Astrocyte (in vitro differentiated cells and primary cell): ENCODE measurements around the gene NOSTRIN. TPM values are rescaled to one million over a fixed set of nuclear protein-coding genes. Genes with fewer than 3 reads are reported as not detected.

Source experiments
- DNase-seq: peaks from one replicate; pipeline ENCODE4 v3.0.0-alpha.2; 2010; ENCODE audit warnings: low read depth
- FAIRE-seq: peaks from 2 replicates; lab custom pipeline; 2011; peaks lifted over from hg19 to GRCh38; lab: Jason Lieb, UNC
- H2AFZ ChIP-seq: 2 replicates; pipeline ENCODE4 v1.6.0; 2012; ENCODE audit warnings: low read depth, low read length, inconsistent platforms
- H3K27ac ChIP-seq: 2 replicates; pipeline ENCODE4 v1.5.1; 2011; ENCODE audit warnings: low read depth, low read length, inconsistent platforms
- H3K27me3 ChIP-seq: 2 replicates; pipeline ENCODE4 v1.6.0; 2011; ENCODE audit warnings: low read length, inconsistent platforms; ENCODE audit not compliant: insufficient read depth
- H3K36me3 ChIP-seq: 2 replicates; pipeline ENCODE4 v1.5.1; 2011; ENCODE audit warnings: low read length, inconsistent platforms; ENCODE audit not compliant: insufficient read depth
- H3K4me1 ChIP-seq: 2 replicates; pipeline ENCODE4 v1.5.1; 2011; ENCODE audit warnings: low read length, inconsistent platforms; ENCODE audit not compliant: insufficient read depth
- H3K4me2 ChIP-seq: 2 replicates; pipeline ENCODE4 v1.6.0; 2012; ENCODE audit warnings: low read length, inconsistent platforms
- H3K4me3 ChIP-seq: 2 replicates; pipeline ENCODE4 v1.5.1; 2011; ENCODE audit warnings: low read depth, mild to moderate bottlenecking, low read length, inconsistent platforms; ENCODE audit not compliant: insufficient read depth
- H3K79me2 ChIP-seq: 2 replicates; pipeline ENCODE4 v1.6.0; 2012; ENCODE audit warnings: mild to moderate bottlenecking, low read length, inconsistent platforms; ENCODE audit not compliant: insufficient read depth
- H3K9ac ChIP-seq: 2 replicates; pipeline ENCODE4 v1.6.0; 2012; ENCODE audit warnings: mild to moderate bottlenecking, low read length, inconsistent platforms
- H3K9me3 ChIP-seq: 2 replicates; pipeline ENCODE4 v1.5.1; 2012; ENCODE audit warnings: low read depth, mild to moderate bottlenecking, low read length, inconsistent platforms; ENCODE audit not compliant: insufficient read depth
- H4K20me1 ChIP-seq: 2 replicates; pipeline ENCODE4 v1.6.0; 2012; ENCODE audit warnings: low read length, inconsistent platforms; ENCODE audit not compliant: insufficient read depth
- H3K27ac Mint-ChIP-seq: one replicate; pipeline ENCODE4 v1.8.0; 2021; ENCODE audit warnings: mild to moderate bottlenecking, mixed read lengths; ENCODE audit not compliant: unreplicated experiment
- H3K27me3 Mint-ChIP-seq: one replicate; pipeline ENCODE4 v1.8.0; 2021; ENCODE audit warnings: low read depth, mixed read lengths; ENCODE audit not compliant: unreplicated experiment
- H3K36me3 Mint-ChIP-seq: one replicate; pipeline ENCODE4 v1.8.0; 2021; ENCODE audit warnings: low read depth, mixed read lengths; ENCODE audit not compliant: unreplicated experiment
- H3K4me1 Mint-ChIP-seq: one replicate; pipeline ENCODE4 v1.8.0; 2021; ENCODE audit warnings: low read depth, mixed read lengths; ENCODE audit not compliant: unreplicated experiment
- H3K4me3 Mint-ChIP-seq: one replicate; pipeline ENCODE4 v1.8.0; 2021; ENCODE audit warnings: mild to moderate bottlenecking, moderate library complexity, mixed read lengths; ENCODE audit not compliant: unreplicated experiment
- H3K9me3 Mint-ChIP-seq: one replicate; pipeline ENCODE4 v1.8.0; 2021; ENCODE audit warnings: mild to moderate bottlenecking, mixed read lengths; ENCODE audit not compliant: unreplicated experiment
- EZH2 ChIP-seq: IDR thresholded peaks from 2 replicates; pipeline ENCODE4 v1.6.1; 2012; ENCODE audit warnings: mild to moderate bottlenecking, low read length, inconsistent platforms; ENCODE audit not compliant: insufficient read depth
- total RNA-seq: library from RNA; stranded (reverse); gene quantifications from 2 replicates; pipeline ENCODE4 v1.2.1, GENCODE V29; 2021
- TF ChIP-seq, protein P1 (sequence below): IDR thresholded peaks from 2 replicates; pipeline ENCODE4 v1.5.1; 2011; ENCODE audit warnings: low read depth, mild to moderate bottlenecking, inconsistent platforms, low read length, moderate library complexity; ENCODE audit not compliant: insufficient read depth

Gene NOSTRIN
- total RNA-seq, 1 donor from 2014 or later: not detected

DNA sequence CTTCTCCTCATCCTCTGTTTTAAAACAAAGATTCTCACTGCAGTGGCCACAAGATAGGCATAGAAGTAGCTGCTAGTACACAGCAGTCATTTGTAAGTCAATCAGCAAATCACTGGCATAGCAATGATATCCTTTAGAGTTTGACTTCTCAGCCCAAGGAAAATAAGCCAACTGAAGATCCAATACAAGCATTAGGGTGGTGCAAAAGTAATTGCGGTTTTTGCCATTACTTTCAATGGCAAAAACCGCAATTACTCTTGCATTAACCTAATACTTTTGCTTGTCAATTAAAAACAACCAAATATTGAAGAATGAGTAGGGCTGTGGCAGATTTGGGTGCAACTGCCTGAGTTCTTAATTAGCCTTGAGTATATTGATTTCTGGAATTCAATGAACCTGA lies 101.5 kb downstream of the NOSTRIN start:
- Histone ChIP-seq H3K36me3 (no peaks in the 10 kb centered on the region), H3K4me3 (no peak overlapping the region), H3K27ac (no peak overlapping the region), H3K9ac (no peak overlapping the region), H4K20me1 (no peaks in the 10 kb centered on the region), H3K9me3 (no peaks in the 10 kb centered on the region), H3K4me2 (no peak overlapping the region), H2AFZ (no peak overlapping the region), H3K4me1 (no peaks in the 10 kb centered on the region), H3K27me3 (no peaks in the 10 kb centered on the region), H3K79me2 (no peaks in the 10 kb centered on the region)
- Mint-ChIP-seq H3K4me1 (no peaks in the 10 kb centered on the region), H3K4me3 (no peak overlapping the region), H3K27ac (no peak overlapping the region), H3K9me3 (no peaks in the 10 kb centered on the region), H3K27me3 (no peaks in the 10 kb centered on the region), H3K36me3 (no peaks in the 10 kb centered on the region)
- no peak for TF ChIP-seq EZH2
- TF ChIP-seq, protein P1, sequence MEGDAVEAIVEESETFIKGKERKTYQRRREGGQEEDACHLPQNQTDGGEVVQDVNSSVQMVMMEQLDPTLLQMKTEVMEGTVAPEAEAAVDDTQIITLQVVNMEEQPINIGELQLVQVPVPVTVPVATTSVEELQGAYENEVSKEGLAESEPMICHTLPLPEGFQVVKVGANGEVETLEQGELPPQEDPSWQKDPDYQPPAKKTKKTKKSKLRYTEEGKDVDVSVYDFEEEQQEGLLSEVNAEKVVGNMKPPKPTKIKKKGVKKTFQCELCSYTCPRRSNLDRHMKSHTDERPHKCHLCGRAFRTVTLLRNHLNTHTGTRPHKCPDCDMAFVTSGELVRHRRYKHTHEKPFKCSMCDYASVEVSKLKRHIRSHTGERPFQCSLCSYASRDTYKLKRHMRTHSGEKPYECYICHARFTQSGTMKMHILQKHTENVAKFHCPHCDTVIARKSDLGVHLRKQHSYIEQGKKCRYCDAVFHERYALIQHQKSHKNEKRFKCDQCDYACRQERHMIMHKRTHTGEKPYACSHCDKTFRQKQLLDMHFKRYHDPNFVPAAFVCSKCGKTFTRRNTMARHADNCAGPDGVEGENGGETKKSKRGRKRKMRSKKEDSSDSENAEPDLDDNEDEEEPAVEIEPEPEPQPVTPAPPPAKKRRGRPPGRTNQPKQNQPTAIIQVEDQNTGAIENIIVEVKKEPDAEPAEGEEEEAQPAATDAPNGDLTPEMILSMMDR: no peak
- no peak for FAIRE-seq
- DNase-seq: no peak

DNA sequence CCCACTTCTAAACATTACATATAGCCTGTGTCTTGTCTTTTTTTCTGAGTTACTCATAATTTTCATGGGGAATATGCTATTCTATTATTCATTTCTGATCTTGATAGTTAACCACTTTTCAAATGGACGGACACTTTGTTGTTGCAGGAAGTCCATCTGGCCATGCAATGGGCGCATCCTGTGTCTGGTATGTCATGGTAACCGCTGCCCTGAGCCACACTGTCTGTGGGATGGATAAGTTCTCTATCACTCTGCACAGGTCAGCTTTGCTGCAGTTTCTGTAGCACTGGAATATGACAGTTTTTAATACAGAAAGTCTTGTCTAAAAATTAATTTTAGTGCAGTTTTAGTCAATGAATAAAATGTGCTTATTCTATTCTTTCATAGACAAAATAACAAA lies 101.9 kb downstream of the NOSTRIN start:
- TF ChIP-seq, protein P1: no peak
- no peak for TF ChIP-seq EZH2

DNA sequence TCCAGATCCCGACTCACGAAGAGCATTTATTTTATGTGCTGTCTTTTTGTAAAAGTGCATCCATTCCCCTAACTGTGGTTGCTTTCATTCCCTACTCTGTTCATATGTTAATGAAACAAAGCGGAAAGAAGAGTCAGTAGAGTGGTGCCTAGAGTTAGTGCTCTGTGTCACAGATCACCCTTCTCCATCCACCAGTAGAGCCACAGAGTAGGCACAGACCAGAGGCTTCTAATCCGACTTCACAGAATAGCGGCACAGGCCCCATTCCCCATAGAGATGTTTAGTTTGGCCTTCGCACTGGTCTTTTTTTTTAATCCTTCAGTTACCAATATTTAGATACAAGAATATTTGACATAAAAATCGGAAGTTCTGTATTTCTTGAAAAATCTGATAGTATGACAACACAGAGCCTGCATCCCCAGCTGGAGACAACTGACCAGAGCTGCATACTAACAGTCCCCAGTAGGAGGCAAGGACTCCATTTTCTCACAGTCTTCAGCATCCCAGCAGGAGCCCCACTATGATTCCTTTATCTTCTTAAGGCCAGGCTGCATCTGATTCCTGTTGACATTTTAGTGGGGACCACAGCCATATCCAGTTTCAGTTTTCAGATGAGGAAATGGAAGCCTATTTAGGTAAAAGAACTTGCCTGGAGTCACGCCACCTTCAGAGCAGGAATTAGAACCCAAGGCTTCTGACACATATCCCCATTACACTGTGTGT lies 105.7 kb downstream of the NOSTRIN start:
- Histone ChIP-seq H2AFZ (no peak overlapping the region), H3K4me2 (no peak overlapping the region), H3K27ac (no peak overlapping the region), H3K27me3 (peaks cover 3% of the 10 kb centered on the region), H3K9ac (no peak overlapping the region), H3K9me3 (no peaks in the 10 kb centered on the region), H3K79me2 (no peaks in the 10 kb centered on the region), H3K4me1 (no peaks in the 10 kb centered on the region), H3K4me3 (no peak overlapping the region), H4K20me1 (no peaks in the 10 kb centered on the region), H3K36me3 (no peaks in the 10 kb centered on the region)
- Mint-ChIP-seq H3K9me3 (no peaks in the 10 kb centered on the region), H3K4me3 (no peak overlapping the region), H3K36me3 (no peaks in the 10 kb centered on the region), H3K4me1 (no peaks in the 10 kb centered on the region), H3K27ac (no peak overlapping the region), H3K27me3 (peaks cover 11% of the 10 kb centered on the region)
- TF ChIP-seq, protein P1: no peak
- no peak for TF ChIP-seq EZH2
- DNase-seq (no peak), FAIRE-seq (no peak)

More for the DNA sequence above, 101.9 kb downstream of the NOSTRIN start:
- FAIRE-seq (no peak), DNase-seq (no peak)
- no peak overlapping the region for H3K4me3 ChIP-seq
- H3K27me3 Mint-ChIP-seq: no peaks in the 10 kb centered on the region
- H3K4me1 Mint-ChIP-seq: no peaks in the 10 kb centered on the region
- no peaks in the 10 kb centered on the region for H3K9me3 ChIP-seq
- no peak overlapping the region for H3K27ac ChIP-seq
- H3K36me3 ChIP-seq: no peaks in the 10 kb centered on the region
- H3K27me3 ChIP-seq: no peaks in the 10 kb centered on the region
- H3K79me2 ChIP-seq: no peaks in the 10 kb centered on the region
- no peak overlapping the region for H3K9ac ChIP-seq
- H3K9me3 Mint-ChIP-seq: no peaks in the 10 kb centered on the region
- H3K27ac Mint-ChIP-seq: no peak overlapping the region
- no peak overlapping the region for H3K4me2 ChIP-seq
- H3K4me1 ChIP-seq: no peaks in the 10 kb centered on the region
- no peaks in the 10 kb centered on the region for H3K36me3 Mint-ChIP-seq
- H3K4me3 Mint-ChIP-seq: no peak overlapping the region
- H2AFZ ChIP-seq: no peak overlapping the region
- H4K20me1 ChIP-seq: no peaks in the 10 kb centered on the region
